ENCODE measurements around the gene LHPP.

The LHPP gene

GRCh38 chr10:124557648-124558338, 96.2 kb downstream of the LHPP start:
- peak; percentile 76 for DNase-seq (ENCODE audit: low spot score)

DNA sequence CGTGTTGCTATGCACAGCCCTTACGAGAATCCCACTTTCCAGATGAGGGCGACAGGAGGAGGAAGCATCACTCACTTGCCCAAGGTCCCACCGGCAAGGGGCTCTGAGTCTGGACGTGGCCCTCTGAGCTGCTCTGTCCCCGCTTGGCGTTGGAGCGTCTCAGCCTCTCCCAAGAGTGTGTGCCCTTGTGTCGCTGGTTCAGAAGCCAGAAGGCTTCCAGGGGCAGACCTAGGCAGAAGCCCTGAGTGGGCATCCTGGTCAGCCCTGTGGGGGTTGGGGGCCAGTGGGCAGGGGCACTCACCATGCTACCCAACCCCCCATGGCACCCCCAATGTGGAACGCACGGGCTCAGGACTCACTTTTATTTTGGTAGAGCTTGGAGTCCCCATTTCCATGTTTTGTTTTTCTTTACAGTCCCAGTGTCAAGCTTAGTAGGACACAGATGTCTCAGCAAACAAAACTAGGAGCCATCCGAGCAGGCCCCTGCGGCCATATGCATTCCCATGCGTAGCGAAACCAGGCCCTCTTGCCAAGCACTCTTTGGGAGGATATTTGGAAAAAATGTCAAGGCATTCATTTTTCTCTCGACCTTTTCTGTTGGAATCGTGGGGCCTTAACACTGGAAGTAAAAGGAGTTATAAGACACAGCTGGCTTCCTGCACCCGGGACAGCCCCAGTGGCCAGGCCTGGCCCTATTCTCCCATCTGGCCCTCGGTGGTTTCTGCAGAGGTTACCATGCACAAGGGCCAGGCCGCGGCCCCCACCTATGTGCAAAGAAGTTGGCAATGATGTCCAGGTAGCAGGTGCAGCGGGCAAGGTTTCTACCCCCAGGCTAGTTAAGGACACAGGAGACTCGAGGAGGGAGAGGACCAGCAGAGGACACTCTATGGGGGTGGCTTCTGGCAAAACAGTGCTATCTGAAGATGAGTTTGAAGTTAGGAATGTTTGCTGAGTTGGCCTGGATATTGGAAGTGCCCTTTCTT, 97.0 kb downstream of the LHPP start:
- DNase-seq (ENCODE audit: low spot score), result no peak

DNA sequence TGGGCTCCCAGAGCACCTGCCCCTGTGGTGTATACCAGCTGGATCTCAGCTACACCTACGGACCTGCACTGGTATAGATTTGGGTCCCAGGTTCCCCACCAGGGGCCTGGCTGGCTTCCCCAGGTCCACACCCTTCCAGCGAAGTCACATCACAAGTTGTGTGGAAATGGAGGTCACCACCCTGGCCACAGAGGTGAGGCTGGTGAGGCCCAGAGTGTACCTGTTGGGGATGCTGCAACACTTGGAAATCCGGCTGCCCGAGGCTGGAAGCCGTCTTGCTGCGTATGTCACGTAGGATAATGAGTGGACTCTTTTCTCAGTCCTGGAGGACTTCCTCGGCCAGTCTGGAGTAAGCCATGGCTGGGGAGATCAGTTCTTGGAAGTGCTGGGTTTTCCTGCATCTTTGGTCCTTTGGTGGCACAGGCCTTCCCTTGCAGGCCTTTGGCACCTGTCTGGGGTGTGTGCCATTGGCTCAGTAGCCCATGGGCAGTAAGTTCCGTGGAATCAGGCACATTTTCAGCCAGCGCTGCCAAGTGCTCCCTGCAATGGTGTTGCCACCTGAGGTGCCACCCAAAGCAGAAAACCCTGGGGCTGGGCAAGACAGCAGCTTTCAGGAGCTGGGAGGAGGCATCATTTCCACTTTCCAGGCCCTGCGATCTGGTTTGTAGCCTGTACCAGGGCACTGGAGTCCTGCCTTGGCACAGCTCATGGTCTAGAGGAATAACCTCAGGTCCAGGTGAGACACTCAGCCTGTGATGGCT, 97.9 kb downstream of the LHPP start:
- no peak for DNase-seq (ENCODE audit: low spot score)

DNA sequence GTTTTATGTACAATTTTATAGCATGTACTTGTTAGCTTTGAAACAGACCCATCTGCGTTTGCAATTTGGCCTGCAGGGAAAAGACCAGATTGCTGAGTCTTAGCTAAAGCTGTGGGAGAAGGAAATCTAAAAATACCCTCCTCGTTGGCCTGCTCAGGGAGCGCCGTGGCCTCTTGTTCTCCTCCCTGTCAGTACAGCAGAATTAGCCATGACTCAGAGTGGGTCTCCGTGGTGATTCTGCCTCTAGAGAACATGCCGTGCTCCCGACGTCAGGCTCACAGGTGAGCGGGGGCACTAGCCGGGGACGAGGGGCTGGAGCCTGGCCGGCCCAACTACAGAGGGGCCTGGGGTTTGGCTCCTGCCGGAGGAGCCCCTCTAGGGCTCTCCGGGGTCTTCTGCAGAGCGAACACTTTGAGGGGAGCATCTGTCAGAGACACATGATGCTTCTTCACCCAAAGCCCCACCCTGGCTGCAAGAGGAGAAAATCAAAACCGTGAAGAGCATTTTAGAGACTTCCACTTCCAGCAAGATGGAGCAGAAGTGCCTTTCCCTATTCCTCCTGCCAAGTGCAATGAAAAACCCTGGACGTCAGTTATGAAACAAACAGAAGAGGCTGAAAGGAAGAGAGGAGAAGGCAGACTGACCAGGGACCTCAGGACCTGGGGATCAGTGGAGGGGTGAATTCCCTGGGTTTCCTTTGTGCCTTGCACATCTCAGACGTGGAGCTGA, 98.9 kb downstream of the LHPP start:
- peak; percentile 79 for DNase-seq (ENCODE audit: low spot score)

DNA sequence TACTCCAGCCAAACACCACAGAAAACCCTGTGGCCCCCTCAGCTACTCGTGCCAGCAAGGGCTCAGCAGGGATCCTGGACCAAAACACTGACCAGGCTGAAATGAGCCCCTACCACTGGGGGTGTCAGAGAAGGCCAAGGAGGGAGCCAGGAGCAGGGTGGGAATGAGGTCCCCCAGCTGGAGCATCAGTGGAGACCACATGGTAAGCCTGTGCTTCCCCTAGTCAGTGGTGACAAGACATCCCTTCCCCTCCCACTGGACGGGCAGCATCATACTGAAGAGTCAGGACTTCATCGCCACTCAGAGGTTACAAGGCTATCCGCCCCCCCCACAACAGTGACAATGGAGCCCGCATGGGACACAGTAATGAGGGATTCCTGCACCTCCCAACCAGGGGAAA, 99.6 kb downstream of the LHPP start:
- no peak for DNase-seq (ENCODE audit: low spot score)

- DNase-seq (ENCODE audit: low spot score), result no peak
Measured at GRCh38 chr10:124562425-124563060, 100.9 kb downstream of the LHPP start.

- DNase-seq (ENCODE audit: low spot score), result no peak
Measured at GRCh38 chr10:124563320-124564040, 101.9 kb downstream of the LHPP start.

- no peak for DNase-seq (ENCODE audit: low spot score)
Measured at GRCh38 chr10:124564881-124565280, 103.3 kb downstream of the LHPP start.

- DNase-seq (ENCODE audit: low spot score), result no peak
Measured at GRCh38 chr10:124565565-124566221, 104.1 kb downstream of the LHPP start.

GRCh38 chr10:124566222-124566888, 104.7 kb downstream of the LHPP start:
- no peak for DNase-seq (ENCODE audit: low spot score)

GRCh38 chr10:124566981-124567835, 105.6 kb downstream of the LHPP start:
- peak; percentile 36 for DNase-seq (ENCODE audit: low spot score)

- DNase-seq (ENCODE audit: low spot score), result no peak
Measured at GRCh38 chr10:124568339-124568738, 106.7 kb downstream of the LHPP start.

DNA sequence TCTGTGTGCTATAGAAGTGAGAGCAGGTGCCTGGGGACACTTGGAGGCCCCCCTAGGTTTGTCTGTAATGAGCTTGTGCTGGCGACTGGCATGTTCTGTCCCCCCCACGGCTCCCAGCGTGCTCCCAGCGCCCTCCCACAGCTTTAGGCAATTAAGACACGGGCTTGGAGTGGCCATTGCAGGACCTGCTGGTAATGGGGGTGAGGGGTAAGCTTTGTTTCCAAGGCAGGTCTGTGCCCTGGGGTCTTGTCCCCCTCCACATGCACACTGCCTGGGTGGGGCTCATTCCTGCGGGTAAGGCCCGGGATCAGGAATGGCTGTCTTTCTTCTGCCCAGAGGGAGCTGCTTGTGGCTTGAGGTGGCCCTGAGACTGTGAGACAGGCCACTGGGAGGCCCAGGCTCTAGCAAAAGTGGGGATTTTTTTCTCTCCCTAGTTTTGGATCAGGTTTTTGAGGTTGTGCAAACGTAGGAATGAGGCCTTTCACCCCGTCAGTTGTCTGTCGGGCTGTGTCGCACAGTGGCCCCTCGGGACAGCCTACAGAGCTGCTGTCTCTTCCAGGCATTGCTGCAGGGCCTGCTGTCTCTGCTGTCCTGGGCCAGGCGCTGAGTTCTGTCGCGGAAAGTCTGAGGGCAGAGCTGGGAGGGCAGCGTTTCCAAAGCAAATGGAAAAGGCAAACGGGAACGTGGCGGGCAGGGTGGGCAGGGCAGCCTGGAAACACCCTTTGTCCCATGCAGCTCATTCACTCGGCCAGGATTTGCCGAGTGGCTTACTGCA, 107.4 kb downstream of the LHPP start:
- DNase-seq (ENCODE audit: low spot score), result no peak

DNA sequence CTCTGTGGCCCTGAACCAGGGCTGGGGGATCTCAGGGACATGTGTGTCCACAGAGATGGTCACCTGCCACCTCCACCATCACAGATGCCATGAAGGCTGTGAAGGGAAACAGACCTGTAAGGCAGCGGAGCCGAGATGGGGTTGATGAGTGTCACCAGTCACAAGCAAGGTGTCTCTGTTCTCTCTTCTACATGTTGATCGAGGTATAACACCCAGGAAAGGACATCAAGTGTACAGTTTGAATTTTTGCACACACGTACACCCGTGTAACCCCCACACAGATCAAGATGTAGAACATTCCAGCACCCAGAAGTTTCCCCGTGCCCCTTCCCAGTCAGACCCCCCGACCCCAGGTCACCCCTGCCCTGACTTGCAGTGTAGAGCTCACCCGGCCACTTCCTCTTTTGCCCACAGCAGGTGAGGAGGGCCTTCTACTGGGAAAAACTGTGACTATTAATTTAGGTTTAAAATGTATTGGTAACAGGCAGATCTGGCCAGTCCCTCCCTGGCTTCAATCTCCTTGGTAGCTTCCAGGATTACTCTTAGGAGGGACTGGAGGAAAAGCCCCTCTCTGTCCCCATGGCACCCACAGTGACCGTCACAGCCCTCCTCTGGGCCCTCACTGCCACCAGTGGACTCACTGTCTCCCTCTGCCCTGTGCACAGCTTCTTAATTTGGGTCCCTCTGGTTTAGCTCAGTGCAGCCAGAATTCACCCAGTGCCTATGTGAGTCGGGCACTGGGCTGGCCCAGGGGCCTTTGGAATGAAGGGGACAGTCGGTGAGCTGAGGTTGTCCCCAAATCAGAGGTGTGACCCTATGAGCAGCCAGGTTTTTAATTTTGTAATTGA, 108.2 kb downstream of the LHPP start:
- DNase-seq (ENCODE audit: low spot score), result no peak

- DNase-seq (ENCODE audit: low spot score), result no peak
Measured at GRCh38 chr10:124570646-124571045, 109.0 kb downstream of the LHPP start.

DNA sequence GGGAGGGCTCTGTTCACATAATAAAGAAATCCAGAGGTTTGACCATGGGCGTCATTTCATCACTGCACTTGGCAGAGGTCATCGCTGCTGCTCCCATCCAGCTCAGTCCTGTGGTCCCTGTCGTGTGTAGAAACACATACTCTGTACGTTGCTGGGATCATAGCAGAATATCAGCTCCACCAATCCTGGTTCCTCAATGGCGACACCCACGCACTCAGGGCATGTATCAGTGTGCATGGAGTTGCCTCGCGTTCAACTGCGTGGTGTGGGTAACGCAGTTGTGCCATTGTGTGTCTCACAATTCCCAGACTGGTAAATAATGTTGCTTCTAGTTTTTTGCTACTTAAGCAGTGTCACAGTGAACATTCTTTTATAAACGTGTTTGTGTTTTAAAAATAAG, 111.1 kb downstream of the LHPP start:
- no peak for DNase-seq (ENCODE audit: low spot score)
